ENCODE measurements around the gene GJB6. TPM values are rescaled to one million over a fixed set of nuclear protein-coding genes. Genes with fewer than 3 reads are reported as not detected.

GJB6 gene
- total and polyA plus RNA-seq, 2 donors (not counting 1 experiment from before 2014, with no cell fraction given): not detected

GRCh38 chr13:20181188-20181587 is 50.9 kb downstream of the GJB6 start:
- TF ChIP-seq EZH2 (IDR thresholded peaks at IDR 0.05; ENCODE audit: low read length, missing control alignments) (no peak), CTCF (conservative IDR thresholded peaks at IDR 0.05 in 1 of 2, IDR thresholded peaks at IDR 0.05 in 1 of 2; ENCODE audit: low read depth in 1 of 2, low read length in 2 of 2) (no peak)
- DNase-seq (ENCODE audit: low read depth in 2 of 2): no peak
- Histone ChIP-seq H3K4me2 (ENCODE audit: extremely low read depth, insufficient read depth, low read length) (no peak overlapping the region), H3K36me3 (ENCODE audit: control insufficient read depth, insufficient read depth, low read length) (no peaks in the 10 kb centered on the region), H3K27ac (ENCODE audit: insufficient read depth, low read length) (no peak overlapping the region), H3K9ac (ENCODE audit: insufficient read depth, low read length) (no peak overlapping the region), H4K20me1 (ENCODE audit: control insufficient read depth, extremely low read depth, insufficient read depth, low read length) (no peaks in the 10 kb centered on the region), H3K9me3 (ENCODE audit: control insufficient read depth, insufficient read depth, low read depth, low read length) (no peaks in the 10 kb centered on the region), H3K4me1 (ENCODE audit: control insufficient read depth, extremely low read depth, insufficient read depth, low read length) (no peaks in the 10 kb centered on the region), H3K4me3 (replicated peaks in 1 of 4; ENCODE audit: control extremely low read depth in 1 of 4, insufficient read depth in 1 of 4, low read depth in 3 of 4, low read length in 4 of 4) (no peak overlapping the region), H2AFZ (ENCODE audit: low read length) (no peak overlapping the region), H3K27me3 (ENCODE audit: control insufficient read depth, insufficient read depth, low read length) (peaks cover 23% of the 10 kb centered on the region), H3K79me2 (ENCODE audit: control insufficient read depth, insufficient read depth, low read length) (no peaks in the 10 kb centered on the region)

DNA sequence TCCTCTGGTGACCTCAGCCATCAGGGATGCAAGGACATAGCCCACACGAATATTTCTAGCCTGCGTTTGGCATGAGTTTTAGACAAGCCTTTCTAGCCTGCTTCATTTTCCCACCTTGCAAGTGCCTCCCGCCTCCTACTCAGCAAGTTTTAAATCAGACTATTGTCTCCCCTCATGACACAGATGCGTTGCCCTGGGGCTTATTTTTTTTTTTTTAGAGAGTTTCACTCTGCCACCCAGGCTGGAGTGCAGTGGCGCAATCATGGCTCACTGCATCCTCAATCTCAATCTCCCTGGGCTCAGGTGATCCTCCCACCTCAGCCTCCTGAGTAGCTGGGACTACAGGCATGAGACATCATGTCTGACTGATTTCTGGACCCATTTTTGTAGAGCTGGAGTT is 54.0 kb downstream of the GJB6 start:
- Histone ChIP-seq H4K20me1 (ENCODE audit: control insufficient read depth, extremely low read depth, insufficient read depth, low read length) (no peaks in the 10 kb centered on the region), H3K4me3 (replicated peaks in 1 of 4; ENCODE audit: control extremely low read depth in 1 of 4, insufficient read depth in 1 of 4, low read depth in 3 of 4, low read length in 4 of 4) (no peak overlapping the region), H3K36me3 (ENCODE audit: control insufficient read depth, insufficient read depth, low read length) (no peaks in the 10 kb centered on the region), H3K4me1 (ENCODE audit: control insufficient read depth, extremely low read depth, insufficient read depth, low read length) (peaks cover 8% of the 10 kb centered on the region), H2AFZ (ENCODE audit: low read length) (no peak overlapping the region), H3K4me2 (ENCODE audit: extremely low read depth, insufficient read depth, low read length) (no peak overlapping the region), H3K9me3 (ENCODE audit: control insufficient read depth, insufficient read depth, low read depth, low read length) (no peaks in the 10 kb centered on the region), H3K9ac (ENCODE audit: insufficient read depth, low read length) (no peak overlapping the region), H3K27me3 (ENCODE audit: control insufficient read depth, insufficient read depth, low read length) (peaks cover 12% of the 10 kb centered on the region), H3K27ac (ENCODE audit: insufficient read depth, low read length) (no peak overlapping the region), H3K79me2 (ENCODE audit: control insufficient read depth, insufficient read depth, low read length) (no peaks in the 10 kb centered on the region)
- DNase-seq (ENCODE audit: low read depth in 2 of 2): no peak
- no peak for TF ChIP-seq CTCF (conservative IDR thresholded peaks at IDR 0.05 in 1 of 2, IDR thresholded peaks at IDR 0.05 in 1 of 2; ENCODE audit: low read depth in 1 of 2, low read length in 2 of 2)
- TF ChIP-seq EZH2 (IDR thresholded peaks at IDR 0.05; ENCODE audit: low read length, missing control alignments): no peak

DNA sequence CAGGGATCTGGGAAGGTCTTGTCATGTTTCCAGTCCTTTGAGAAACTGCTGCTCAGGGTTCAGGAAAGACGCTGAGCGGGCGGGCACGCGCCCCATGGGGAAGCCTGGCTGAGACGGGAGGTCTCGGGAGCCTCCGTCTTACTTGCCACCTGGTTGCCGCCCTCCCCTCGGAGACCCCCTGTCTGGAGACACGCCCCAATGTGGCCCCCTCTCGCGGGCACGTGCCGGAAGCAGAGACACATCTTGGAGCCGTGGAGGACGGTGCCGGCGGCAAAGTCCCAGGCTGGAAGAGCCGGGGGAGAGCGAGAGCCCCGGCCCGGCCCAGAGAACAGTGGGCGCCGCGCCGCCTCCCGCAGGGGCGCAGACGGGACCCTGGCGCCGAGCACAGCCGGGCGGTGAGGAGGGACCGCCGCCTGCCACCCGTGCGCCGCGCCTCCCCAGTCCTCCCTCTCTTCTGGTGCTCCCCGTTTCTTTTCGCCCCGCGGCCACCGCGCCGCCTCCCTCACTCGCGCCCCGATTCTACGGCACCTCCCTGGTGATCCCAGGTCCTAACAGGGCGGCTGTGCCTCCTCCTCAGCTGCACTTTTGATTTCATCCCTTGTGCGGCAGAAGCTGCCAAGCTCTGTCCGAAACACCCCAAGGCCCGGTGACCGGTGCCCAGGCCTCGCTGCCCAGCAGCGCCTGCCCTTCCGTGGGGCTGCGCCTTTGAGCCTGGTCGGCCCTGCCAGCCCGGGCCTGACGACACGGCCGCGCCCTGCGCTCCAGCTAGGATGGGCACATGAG is 54.9 kb downstream of the GJB6 start:
- Histone ChIP-seq H3K9ac (ENCODE audit: insufficient read depth, low read length) (no peak overlapping the region), H3K27ac (ENCODE audit: insufficient read depth, low read length) (no peak overlapping the region), H3K4me3 (replicated peaks in 1 of 4; ENCODE audit: control extremely low read depth in 1 of 4, insufficient read depth in 1 of 4, low read depth in 3 of 4, low read length in 4 of 4) (peak overlapping the region in 1 of 4 experiments; percentile 20), H3K79me2 (ENCODE audit: control insufficient read depth, insufficient read depth, low read length) (no peaks in the 10 kb centered on the region), H3K4me1 (ENCODE audit: control insufficient read depth, extremely low read depth, insufficient read depth, low read length) (peaks cover 8% of the 10 kb centered on the region), H3K27me3 (ENCODE audit: control insufficient read depth, insufficient read depth, low read length) (peaks cover 8% of the 10 kb centered on the region), H3K4me2 (ENCODE audit: extremely low read depth, insufficient read depth, low read length) (peak overlapping the region; percentile 48), H3K9me3 (ENCODE audit: control insufficient read depth, insufficient read depth, low read depth, low read length) (no peaks in the 10 kb centered on the region), H2AFZ (ENCODE audit: low read length) (no peak overlapping the region), H3K36me3 (ENCODE audit: control insufficient read depth, insufficient read depth, low read length) (no peaks in the 10 kb centered on the region), H4K20me1 (ENCODE audit: control insufficient read depth, extremely low read depth, insufficient read depth, low read length) (no peaks in the 10 kb centered on the region)
- TF ChIP-seq CTCF (conservative IDR thresholded peaks at IDR 0.05 in 1 of 2, IDR thresholded peaks at IDR 0.05 in 1 of 2; ENCODE audit: low read depth in 1 of 2, low read length in 2 of 2): no peak
- TF ChIP-seq EZH2 (IDR thresholded peaks at IDR 0.05; ENCODE audit: low read length, missing control alignments): no peak
- DNase-seq (ENCODE audit: low read depth in 2 of 2): no peak
